ENCODE measurements around the gene HDAC4. TPM values are rescaled to one million over a fixed set of nuclear protein-coding genes. Genes with fewer than 3 reads are reported as not detected.

The HDAC4 gene
- total RNA-seq, 1 experiment from 2014 or later = 32.0 TPM

- H2BK15ac ChIP-seq (ENCODE audit: low read depth, low read length) = no peak overlapping the region
- H3K79me2 ChIP-seq (ENCODE audit: insufficient read depth, low read length) = no peaks in the 10 kb centered on the region; the same call in 1 of the 2 replicates
- H4K5ac ChIP-seq (ENCODE audit: insufficient read length, low read depth, low read length) = no peak overlapping the region
- no peak overlapping the region for H2AFZ ChIP-seq (ENCODE audit: low read length)
- H4K8ac ChIP-seq (replicated peaks; ENCODE audit: insufficient read length, low read depth, low read length) = no peak overlapping the region
- no peak overlapping the region for H3K18ac ChIP-seq (ENCODE audit: insufficient read length, low read depth, low read length)
- H3K79me1 ChIP-seq (ENCODE audit: insufficient read depth, low read depth, low read length, poor library complexity, severe bottlenecking) = no peaks in the 10 kb centered on the region
- H3K27ac Mint-ChIP-seq = no peak overlapping the region
- H2BK20ac ChIP-seq (ENCODE audit: low read depth, low read length, poor library complexity, severe bottlenecking) = no peak overlapping the region
- no peak overlapping the region for H2BK5ac ChIP-seq (ENCODE audit: insufficient read length, low read length)
- no peak overlapping the region for H2BK120ac ChIP-seq (ENCODE audit: low read depth, low read length, poor library complexity, severe bottlenecking)
- H3K4me1 Mint-ChIP-seq = peaks cover 19 to 24% of the 10 kb centered on the region in 2 experiments
- no peak overlapping the region for H3K56ac ChIP-seq (ENCODE audit: insufficient read length, low read depth, low read length)
- peaks cover 3% of the 10 kb centered on the region for H4K20me1 ChIP-seq (ENCODE audit: control insufficient read depth, insufficient read depth, insufficient read length)
- H3K27ac ChIP-seq (ENCODE audit: insufficient read length, low read depth, low read length) = no peak overlapping the region
- DNase-seq = no peak
- no peak overlapping the region for H3K14ac ChIP-seq (ENCODE audit: insufficient read depth, low read length)
- H3K4ac ChIP-seq (ENCODE audit: low read depth, low read length) = no peak overlapping the region
- no CpG with 5 or more reads among the region's 9 CpGs for WGBS (ENCODE audit: extremely low coverage, insufficient read length, low lambda C conversion rate)
- no peaks in the 10 kb centered on the region; a peak in 1 of 5 replicates for H3K9me3 Mint-ChIP-seq
- no peak overlapping the region for H3T11ph ChIP-seq (ENCODE audit: low read length)
- H3K4me3 Mint-ChIP-seq = no peak overlapping the region
- H3K4me2 ChIP-seq (ENCODE audit: insufficient read depth, insufficient read length, low read length) = no peak overlapping the region
- no peak overlapping the region for H3K9ac ChIP-seq (ENCODE audit: extremely low read depth, insufficient read length, low read length)
- H3K36me3 Mint-ChIP-seq (ENCODE audit: insufficient read depth in 1 of 3, low read depth in 3 of 3) = no peaks in the 10 kb centered on the region; a peak in 1 of 7 replicates
- H3K27me3 Mint-ChIP-seq (ENCODE audit: low read depth) = peaks cover 1% of the 10 kb centered on the region; the same call in 1 of the 2 replicates
- H3K23ac ChIP-seq (ENCODE audit: insufficient read length, low read depth, low read length) = no peak overlapping the region
- H3K27me3 ChIP-seq (ENCODE audit: insufficient read depth, low read length) = no peaks in the 10 kb centered on the region
- H2BK12ac ChIP-seq (ENCODE audit: insufficient read length, low read depth, low read length) = no peak overlapping the region
- H3K4me1 ChIP-seq (ENCODE audit: insufficient read depth, low read length) = no peaks in the 10 kb centered on the region
- no peaks in the 10 kb centered on the region for H3K23me2 ChIP-seq (ENCODE audit: insufficient read length, low read depth, low read length, poor library complexity, severe bottlenecking)
- TF ChIP-seq, protein P1, sequence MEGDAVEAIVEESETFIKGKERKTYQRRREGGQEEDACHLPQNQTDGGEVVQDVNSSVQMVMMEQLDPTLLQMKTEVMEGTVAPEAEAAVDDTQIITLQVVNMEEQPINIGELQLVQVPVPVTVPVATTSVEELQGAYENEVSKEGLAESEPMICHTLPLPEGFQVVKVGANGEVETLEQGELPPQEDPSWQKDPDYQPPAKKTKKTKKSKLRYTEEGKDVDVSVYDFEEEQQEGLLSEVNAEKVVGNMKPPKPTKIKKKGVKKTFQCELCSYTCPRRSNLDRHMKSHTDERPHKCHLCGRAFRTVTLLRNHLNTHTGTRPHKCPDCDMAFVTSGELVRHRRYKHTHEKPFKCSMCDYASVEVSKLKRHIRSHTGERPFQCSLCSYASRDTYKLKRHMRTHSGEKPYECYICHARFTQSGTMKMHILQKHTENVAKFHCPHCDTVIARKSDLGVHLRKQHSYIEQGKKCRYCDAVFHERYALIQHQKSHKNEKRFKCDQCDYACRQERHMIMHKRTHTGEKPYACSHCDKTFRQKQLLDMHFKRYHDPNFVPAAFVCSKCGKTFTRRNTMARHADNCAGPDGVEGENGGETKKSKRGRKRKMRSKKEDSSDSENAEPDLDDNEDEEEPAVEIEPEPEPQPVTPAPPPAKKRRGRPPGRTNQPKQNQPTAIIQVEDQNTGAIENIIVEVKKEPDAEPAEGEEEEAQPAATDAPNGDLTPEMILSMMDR (conservative IDR thresholded peaks at IDR 0.05) = no peak
- no peak overlapping the region for H2AK5ac ChIP-seq (ENCODE audit: insufficient read length, low read length)
- no peaks in the 10 kb centered on the region for H3K9me3 ChIP-seq (ENCODE audit: control insufficient read depth, low read depth, low read length)
- no peak overlapping the region for H4K91ac ChIP-seq (ENCODE audit: insufficient read length, low read depth, low read length)
Measured at GRCh38 chr2:239236808-239237205, 164.0 kb downstream of the HDAC4 start.
